Measurements from ENCODE around the gene GAS1.

GAS1 gene, protein sequence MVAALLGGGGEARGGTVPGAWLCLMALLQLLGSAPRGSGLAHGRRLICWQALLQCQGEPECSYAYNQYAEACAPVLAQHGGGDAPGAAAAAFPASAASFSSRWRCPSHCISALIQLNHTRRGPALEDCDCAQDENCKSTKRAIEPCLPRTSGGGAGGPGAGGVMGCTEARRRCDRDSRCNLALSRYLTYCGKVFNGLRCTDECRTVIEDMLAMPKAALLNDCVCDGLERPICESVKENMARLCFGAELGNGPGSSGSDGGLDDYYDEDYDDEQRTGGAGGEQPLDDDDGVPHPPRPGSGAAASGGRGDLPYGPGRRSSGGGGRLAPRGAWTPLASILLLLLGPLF

DNA sequence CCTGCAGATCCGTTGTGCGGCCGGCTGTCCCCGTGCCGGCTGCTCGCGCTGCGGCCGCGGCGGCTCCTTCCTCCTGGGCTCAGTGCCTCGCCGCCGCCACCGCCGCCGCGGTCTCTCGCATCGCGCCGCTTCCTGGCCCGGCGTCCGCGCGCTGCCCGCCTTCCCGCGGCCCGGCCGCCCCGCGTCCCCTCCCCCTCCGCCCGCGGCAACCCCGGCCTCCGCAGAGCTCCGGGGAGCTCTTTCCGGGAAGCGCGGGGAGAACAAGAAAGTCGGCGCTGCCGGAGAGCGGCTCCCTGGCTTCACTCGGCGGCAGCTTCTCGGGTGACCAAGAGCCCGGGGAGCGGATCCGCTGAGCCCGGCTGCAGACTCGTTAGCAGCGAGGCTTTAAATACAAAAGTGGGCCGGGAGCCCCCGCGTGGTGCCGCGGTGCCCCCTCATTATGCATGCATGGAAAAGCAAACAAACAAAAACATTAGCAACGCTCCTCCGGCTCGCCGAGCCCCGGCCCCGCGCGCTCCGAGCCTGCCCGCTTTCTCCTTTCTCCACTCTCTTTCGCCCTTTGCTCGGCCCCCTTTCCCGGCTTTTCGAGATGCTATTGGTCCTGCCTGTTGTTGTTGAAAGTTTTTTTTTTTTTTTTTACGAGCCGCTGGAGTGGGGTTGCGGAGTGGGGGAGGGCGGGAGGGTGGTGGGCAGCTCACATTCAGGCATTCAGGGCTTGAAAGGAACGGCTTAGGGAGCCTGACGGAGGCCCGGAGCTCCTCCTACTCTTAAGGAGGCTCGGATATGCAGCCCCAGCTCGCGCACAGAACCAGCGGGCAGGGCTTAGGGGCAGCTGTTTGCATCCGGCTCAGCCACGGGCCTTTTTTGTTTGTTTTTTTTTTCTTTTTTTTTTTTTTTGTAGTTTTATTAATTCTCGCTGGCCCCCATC is at the start of gene GAS1:
Gene GAS1 (minus strand): TSS at position 361 of the 928 bp plus-strand sequence. CDS start 727 bp downstream, outside the sequence.
- peak; percentile 86 for DNase-seq (ENCODE audit: low read depth)

DNA sequence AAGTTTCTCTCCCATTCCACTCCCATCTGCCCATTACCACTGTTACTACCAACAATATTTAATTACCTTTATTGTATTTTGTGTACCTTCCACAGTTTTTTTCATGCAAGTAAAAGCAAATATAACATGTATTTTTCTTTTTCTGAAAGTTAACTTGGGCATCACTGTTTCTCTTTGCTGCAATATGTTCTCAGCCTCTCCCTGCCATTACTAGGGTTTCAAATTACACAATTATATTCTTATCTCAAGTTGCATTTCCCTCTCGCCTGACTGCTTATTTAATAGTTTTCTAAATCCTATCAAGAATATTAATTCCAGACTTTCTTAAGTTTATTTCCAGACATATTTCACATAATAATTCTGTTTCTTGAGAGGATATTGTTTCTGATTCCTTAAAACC is 46.9 kb upstream of the GAS1 start:
- no peak for DNase-seq (ENCODE audit: low read depth)

DNA sequence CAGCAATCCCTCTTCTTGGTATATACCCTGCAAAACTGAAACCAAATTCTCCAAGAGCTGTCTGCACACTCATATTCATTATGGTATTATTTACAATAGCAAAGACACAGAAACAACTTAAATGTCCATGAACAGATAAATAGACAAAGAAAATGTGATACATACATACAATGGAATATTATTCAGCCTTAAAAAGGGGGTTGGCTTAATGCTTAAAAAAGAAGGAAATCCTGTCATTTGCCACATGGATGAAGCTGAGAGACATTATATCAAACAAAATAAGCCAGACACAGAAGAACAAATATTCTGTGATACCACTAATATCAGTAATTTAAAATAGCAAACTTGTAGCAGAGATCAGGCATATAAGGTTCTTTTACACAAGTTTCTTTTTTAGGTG is 46.5 kb upstream of the GAS1 start:
- DNase-seq (ENCODE audit: low read depth) = no peak

DNA sequence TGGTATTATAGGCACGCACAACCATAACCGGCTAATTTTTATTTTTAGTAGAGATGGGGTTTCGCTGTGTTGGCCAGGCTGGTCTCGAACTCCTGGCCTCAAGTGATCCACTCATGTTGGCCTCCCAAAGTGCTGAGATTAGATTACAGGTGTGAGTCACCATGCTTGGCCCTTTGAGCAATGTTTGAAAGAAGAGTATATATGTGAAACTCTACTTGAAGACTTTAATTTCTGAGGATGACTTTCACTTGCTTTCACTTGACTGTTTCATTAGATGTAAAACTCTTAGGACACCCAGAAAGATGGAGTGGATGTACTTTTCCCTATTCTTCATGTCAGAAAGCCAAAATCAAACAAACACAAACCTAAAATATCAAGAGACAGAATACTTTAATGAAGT is 43.8 kb upstream of the GAS1 start:
- DNase-seq (ENCODE audit: low read depth) = no peak

DNA sequence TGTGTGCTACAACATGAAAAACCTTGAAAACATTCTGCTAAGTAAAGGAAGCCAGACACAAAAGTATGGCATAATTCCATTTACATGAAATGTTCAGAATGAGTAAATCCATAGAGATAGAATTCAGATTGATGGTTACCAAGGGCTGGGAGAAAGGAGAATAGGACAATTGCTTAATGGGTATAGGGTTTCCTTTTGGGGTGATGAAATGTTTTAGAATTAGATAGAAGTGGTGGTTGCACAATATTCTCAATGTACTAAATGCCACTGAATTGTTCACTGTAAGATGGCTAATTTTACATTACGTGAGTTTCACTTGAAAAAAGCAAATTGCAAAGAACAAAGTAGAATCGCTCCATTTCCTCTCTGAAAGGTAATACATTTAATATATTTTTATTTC is 43.0 kb upstream of the GAS1 start:
- no peak for DNase-seq (ENCODE audit: low read depth)

DNA sequence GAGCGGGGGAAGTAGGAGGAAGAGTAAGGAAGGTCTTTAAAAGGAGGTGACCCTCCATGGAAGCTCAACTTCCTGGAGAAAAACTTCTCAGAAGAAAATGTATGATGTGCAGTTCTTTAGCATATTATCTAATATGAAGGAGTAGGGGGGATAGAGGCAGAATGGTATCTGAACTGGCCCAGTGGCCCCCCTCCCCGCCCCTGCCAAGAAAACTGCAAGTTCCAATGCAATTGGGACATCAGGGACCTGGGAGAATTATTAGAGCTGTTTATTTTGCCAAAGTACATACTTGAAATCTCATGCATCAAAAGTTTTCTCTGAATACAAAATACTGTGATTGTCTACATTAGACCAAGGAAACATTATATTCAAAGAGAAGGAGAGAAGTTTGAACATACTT is 40.6 kb upstream of the GAS1 start:
- no peak for DNase-seq (ENCODE audit: low read depth)

DNA sequence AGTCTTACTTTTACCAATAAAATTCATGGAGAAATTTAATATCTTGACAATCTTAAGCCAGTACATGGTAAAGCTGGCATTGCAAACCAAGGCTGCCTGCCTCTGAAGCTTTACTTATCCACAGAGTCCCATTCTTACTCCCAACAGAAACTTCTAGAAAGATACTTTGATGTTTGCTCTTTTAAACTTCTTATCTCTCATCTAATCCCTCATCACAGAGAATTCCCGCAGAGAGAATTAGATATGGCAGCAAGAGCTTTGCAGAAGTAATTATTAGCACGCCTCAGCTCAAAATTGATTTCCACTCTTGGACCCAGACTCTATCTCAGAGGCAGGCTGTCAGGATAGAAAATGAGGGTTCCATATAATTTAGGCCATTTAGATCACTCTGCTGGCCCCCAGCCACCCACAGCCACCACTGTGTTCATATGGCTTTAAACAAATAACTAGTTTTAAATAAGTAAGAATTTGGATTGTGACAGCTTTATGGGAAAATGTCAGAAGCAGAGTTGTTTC is 37.9 kb upstream of the GAS1 start:
- no peak for DNase-seq (ENCODE audit: low read depth)

DNA sequence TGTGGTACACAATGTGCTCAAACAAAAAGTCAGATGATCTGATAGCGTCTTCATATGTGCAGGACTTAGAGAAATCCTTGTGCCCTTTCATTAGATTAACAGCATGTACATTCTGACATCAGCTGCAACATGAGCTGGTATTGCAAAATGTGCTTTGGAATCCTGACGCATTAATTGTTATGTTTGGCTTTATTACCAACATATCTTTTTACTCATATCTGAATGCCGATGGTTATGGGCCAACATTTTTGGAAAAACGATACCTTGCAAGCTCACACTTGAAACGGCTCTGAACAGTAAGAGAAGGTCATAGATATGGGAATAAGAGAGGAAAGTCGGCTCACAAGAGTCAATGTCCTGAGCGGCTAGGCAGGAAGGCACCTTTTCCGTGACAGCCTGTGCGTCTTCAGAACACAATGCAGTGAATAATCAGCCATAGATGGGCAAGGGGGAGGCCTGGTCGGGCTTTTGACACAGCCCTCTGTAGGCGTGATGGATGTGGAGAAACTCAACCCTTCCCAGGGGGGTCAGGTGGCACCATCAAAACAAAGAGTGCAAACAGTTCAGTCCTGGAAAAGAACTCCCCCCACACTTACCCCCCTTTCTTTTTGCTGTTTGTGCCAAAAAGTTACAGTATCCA is 36.4 kb upstream of the GAS1 start:
- no peak for DNase-seq (ENCODE audit: low read depth)

DNA sequence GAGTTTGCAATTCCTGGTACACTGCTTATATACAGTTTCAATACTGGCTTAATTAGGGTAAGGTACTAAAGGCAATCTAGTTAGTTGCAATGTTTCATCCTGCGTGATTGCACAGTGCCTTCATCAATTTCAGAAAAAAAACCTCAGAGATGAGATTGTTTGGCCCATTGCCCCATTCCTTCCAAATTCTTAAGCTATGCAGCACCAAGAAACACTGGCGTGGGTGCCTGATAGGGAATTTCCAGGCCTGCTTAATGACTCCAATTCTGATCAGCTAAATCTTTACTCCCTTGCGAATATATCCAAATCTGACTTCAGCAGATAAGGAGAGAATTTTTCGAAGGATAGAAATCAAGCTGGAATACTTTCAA is 35.9 kb upstream of the GAS1 start:
- DNase-seq (ENCODE audit: low read depth) = no peak

DNA sequence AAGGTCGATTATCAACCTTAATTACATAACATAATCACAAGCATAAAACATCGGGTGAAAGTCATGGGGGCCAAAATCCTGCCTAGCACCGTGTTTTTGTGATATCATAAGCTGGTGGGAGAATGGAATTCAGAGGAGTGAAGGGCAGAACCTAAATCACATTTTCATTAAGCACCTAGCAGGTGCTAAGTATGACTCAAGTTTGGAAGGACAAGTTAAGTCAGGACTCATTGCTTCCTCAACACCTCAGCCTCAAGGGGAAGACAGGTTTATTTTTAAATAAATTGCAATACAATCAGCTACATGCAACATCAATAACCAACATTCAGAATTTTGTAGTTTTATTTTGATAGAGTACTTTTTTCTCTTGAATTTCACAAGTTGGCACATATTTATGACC is 33.5 kb upstream of the GAS1 start:
- DNase-seq (ENCODE audit: low read depth) = no peak

DNA sequence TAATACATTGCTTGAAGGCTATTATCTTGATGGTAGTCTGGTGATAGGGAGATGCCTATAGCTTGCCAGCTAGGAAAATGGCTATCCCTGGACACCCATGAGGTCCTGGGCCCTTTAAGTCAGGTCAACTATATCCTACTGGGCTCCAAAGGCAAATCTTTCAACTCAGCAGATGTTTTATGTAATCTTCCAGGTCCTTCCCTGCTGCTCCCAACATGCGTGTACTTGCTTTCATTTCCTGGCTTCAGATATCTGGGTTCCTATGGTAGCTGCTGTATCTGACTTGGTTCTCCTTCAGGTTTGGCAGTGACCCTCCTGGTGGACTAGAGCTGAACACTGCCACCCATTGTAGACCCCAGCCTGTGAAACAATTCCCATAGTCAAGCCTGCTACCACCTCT is 32.4 kb upstream of the GAS1 start:
- no peak for DNase-seq (ENCODE audit: low read depth)

DNA sequence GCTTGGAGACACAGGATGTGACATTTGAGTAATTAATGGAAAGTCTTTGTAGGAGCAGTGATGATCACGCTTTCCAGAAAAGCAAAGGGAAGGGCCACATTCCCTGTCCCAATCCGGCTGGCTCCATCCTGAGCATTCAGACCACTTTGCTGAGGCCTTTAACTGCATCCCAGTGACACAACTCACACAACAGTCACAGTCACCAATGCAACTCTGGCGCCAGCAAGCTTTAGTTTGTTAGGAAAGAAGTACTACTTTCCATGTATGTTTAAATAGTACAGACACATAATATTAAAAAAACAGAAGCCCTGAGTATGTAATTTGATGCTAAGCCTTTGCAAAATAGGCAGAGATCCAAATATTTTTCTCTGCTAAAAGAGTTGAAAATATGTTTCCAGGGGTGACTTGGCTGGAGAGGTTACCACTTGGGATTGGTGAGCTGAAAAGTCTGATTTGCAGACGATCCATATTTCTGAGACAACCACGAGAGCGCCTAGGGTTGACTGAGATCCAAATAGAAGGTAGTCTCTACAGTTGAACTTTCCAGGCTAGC is 31.7 kb upstream of the GAS1 start:
- no peak for DNase-seq (ENCODE audit: low read depth)

DNA sequence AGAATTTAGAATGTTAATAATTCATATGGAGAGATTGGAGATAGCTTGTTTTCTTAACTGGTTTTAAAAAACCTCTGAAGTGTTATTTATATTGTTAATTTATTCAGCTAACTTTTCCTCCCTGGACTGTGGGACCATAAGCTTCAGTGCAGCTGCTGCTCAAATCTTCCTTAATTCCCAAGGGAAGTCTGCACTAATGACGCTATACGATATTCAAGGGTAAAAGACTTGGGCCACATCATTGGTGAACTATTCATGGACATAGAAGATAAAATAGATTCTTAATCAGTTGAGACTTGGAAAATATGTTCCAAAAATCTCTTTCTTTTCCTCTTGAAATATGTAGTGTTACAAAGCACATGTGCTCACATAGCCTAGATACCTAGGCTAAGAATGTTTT is 31.1 kb upstream of the GAS1 start:
- no peak for DNase-seq (ENCODE audit: low read depth)

DNA sequence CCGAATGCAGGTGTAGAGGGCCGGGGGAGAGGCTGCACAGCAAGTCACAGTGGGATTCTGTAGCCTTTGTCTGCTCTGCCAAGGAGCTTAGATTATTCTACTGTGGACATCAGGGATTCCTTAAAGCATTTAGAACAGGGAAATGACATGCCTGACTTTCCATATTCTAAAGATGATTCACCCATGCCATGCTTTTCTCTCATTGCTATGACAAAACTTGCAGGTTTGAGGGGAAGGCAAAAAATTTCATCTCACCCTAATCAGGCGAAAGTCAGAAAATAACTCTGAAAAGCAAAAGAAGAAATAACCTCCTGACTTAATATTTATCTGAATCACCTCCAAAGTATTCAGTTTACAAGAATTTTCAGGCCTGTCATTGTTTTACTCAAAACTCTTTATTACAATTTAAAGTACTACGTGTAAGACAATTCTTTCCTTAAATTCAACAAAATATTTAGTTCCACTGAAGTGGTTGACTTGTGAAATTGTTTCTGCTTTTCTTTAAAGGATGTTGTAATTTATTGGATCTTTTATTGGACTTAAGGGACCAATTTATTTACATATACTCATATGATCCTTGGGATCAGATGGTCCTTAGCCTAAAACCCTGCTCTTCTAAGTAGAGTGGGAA is 30.0 kb upstream of the GAS1 start:
- no peak for DNase-seq (ENCODE audit: low read depth)

DNA sequence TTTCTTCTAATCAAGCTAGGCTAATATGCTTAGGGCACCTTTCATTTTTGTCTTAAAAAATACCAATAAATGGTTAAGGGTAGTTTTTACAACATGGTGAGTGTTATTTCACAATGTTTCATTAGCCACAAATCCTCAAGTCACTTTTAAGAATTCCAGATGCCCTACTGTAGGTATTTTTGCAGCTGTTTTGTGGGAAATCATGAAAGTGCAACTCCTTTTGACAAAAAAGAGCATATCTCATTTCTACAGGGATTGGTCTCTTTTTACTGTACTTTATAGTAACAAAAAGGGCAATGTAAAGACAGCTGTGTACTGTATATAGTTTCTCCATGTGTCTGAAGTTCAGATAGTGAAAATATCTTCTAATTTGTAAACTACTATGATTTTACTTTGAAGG is 28.3 kb upstream of the GAS1 start:
- no peak for DNase-seq (ENCODE audit: low read depth)

DNA sequence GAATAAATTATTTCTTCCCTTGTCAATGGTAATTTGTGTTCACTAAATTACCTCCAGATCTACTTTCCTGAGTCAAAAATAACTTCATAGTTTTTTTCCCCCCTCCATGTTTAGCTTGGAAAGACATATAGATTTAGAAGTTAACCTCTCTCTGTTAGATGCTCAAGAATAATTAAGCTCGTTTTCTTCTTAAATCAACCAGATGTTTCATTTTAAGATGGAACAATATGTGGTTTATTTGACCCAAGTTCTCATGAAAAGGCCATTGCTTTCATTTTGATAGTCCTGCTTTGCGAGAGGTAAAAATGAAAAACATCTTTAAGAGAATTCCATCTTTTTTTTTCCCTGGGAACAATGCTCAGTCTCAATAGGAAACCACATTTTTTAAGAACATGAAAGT is 27.7 kb upstream of the GAS1 start:
- no peak for DNase-seq (ENCODE audit: low read depth)

DNA sequence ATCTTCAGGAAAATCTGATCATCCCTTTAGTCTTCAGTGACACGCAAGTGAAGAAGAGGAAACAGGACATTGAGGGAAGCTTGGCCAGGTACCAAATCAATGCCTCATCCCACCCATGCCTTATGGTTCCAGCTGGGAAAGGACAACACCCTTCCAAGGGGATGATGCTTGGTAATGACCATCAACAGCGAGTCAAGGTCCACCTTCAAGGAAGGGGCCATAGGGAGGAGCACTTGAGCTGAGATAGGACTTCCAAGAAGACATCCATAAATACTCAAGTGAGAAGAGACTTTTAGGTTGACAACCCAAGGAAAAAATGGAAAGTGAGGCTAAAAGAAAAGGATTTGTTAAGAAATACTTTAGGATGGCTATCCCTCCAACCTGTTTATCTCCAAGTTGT is 27.1 kb upstream of the GAS1 start:
- no peak for DNase-seq (ENCODE audit: low read depth)

DNA sequence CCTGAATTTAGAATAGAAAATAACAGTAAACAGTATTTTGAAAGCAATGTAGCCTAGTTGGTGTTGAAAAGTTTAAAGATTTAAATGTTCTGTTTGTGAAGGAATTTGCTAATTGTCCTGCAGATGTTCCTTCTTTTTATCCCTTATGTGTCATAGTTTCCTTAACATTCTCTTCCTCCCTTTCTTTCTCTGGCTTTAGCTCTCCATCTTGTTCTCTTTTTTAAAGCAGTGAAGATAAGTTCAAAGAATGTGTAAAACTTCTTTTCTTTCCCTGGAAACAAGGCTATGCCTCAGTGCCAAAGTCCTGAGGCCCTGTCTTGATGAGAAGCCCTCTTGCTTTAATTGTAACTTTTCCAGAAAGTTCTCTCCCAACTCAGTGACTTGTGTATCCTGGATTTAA is 24.4 kb upstream of the GAS1 start:
- no peak for DNase-seq (ENCODE audit: low read depth)

DNA sequence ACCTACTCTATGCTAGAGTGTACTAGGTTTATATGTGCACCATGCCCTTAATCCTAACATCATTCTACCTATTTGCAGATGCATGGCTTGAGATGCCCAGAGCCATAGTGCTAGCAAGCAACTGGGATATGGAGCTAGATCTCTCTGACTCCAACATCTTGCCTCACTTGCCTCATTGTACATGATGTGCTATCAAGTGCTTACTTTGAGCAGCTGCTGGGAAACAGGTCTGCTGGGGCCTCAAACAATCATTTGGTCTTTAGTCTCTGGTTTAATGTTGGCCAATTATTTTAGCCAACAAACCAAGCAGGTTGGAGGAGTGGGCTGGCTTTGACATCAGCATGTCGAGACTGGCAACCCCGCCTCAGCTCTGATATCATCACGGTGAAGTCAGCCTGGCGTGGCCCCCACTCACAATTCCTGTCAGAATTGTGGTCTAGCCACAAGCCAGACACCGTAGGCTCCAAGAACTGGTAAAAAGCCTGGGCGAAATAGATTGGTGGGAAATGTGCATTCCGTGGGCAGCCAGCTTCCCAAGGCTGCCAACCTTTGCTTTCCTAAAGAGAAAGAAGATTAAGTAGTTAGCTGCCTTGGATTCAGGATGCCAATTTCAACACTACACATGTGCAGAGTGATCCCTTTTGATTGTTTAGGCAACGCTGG is 21.1 kb upstream of the GAS1 start:
- no peak for DNase-seq (ENCODE audit: low read depth)

DNA sequence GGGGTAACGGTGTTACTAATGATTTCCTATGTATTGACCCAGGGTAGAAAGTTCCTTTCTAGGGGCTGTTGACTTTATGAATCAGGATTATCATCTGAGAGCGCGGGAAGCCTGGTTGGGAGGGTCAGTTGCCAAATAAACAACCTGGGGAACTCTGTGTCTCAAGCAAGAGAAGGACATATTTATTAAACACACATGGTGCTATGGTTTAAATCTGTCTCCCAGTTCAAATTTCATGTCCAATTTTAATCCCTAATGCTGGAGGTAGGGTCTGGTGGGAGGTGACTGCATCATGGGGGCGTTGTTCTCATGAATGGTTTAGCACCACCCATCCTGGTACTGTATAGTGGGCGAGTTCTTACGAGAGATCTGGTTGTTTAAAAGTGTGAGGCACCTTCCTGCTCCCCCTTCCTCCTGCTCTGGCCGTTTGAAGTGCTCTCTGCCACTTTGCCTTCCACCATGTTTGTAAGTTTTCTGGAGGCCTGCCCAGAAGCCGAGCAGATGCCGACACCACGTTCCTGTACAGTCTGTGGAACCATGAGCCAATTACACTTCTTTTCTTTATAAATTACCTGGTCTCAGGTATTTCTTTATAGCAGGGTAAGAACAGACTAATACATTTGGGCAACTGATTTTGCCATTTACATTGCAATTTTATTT is 19.7 kb upstream of the GAS1 start:
- no peak for DNase-seq (ENCODE audit: low read depth)
